ENCODE results near the gene PTHLH. TPM values are rescaled to one million over a fixed set of nuclear protein-coding genes. Genes with fewer than 3 reads are reported as not detected.

Gene PTHLH
- total RNA-seq, 1 experiment from 2014 or later: 0.35 TPM

- Histone ChIP-seq H4K20me1 (ENCODE audit: control insufficient read depth, insufficient read depth, insufficient read length) (no peaks in the 10 kb centered on the region), H2BK12ac (ENCODE audit: insufficient read length, low read depth, low read length) (no peak overlapping the region), H2BK15ac (ENCODE audit: low read depth, low read length) (no peak overlapping the region), H4K8ac (replicated peaks; ENCODE audit: insufficient read length, low read depth, low read length) (no peak overlapping the region), H2BK120ac (ENCODE audit: low read depth, low read length, poor library complexity, severe bottlenecking) (no peak overlapping the region), H3T11ph (ENCODE audit: low read length) (no peak overlapping the region), H2AK5ac (ENCODE audit: insufficient read length, low read length) (no peak overlapping the region), H3K23ac (ENCODE audit: insufficient read length, low read depth, low read length) (no peak overlapping the region), H4K5ac (ENCODE audit: insufficient read length, low read depth, low read length) (no peak overlapping the region), H2BK20ac (ENCODE audit: low read depth, low read length, poor library complexity, severe bottlenecking) (no peak overlapping the region), H3K4me2 (ENCODE audit: insufficient read depth, insufficient read length, low read length) (no peak overlapping the region), H2AFZ (ENCODE audit: low read length) (no peak overlapping the region), H3K4ac (ENCODE audit: low read depth, low read length) (no peak overlapping the region), H3K9ac (ENCODE audit: extremely low read depth, insufficient read length, low read length) (no peak overlapping the region), H3K4me1 (ENCODE audit: insufficient read depth, low read length) (no peaks in the 10 kb centered on the region), H3K27ac (ENCODE audit: insufficient read length, low read depth, low read length) (no peak overlapping the region), H3K9me3 (ENCODE audit: control insufficient read depth, low read depth, low read length) (no peaks in the 10 kb centered on the region), H3K79me2 (ENCODE audit: insufficient read depth, low read length) (no peaks in the 10 kb centered on the region), H2BK5ac (ENCODE audit: insufficient read length, low read length) (no peak overlapping the region), H3K79me1 (ENCODE audit: insufficient read depth, low read depth, low read length, poor library complexity, severe bottlenecking) (no peaks in the 10 kb centered on the region), H3K27me3 (ENCODE audit: insufficient read depth, low read length) (no peaks in the 10 kb centered on the region; the same call in 1 of the 2 replicates), H4K91ac (ENCODE audit: insufficient read length, low read depth, low read length) (no peak overlapping the region), H3K23me2 (ENCODE audit: insufficient read length, low read depth, low read length, poor library complexity, severe bottlenecking) (no peaks in the 10 kb centered on the region), H3K18ac (ENCODE audit: insufficient read length, low read depth, low read length) (no peak overlapping the region), H3K56ac (ENCODE audit: insufficient read length, low read depth, low read length) (no peak overlapping the region), H3K14ac (ENCODE audit: insufficient read depth, low read length) (no peak overlapping the region)
- no peak for DNase-seq
- Mint-ChIP-seq H3K4me1 (no peaks in the 10 kb centered on the region), H3K4me3 (no peak overlapping the region), H3K36me3 (ENCODE audit: insufficient read depth in 1 of 3, low read depth in 3 of 3) (peaks cover 0 to 4% (median 0%) of the 10 kb centered on the region in 3 experiments; a peak in 1 of 7 replicates), H3K9me3 (no peaks in the 10 kb centered on the region; a peak in 2 of 5 replicates), H3K27me3 (ENCODE audit: low read depth) (no peaks in the 10 kb centered on the region), H3K27ac (no peak overlapping the region)
- TF ChIP-seq CTCF (conservative IDR thresholded peaks at IDR 0.05): no peak
- WGBS (ENCODE audit: extremely low coverage, insufficient read length, low lambda C conversion rate): no CpG with 5 or more reads among the region's 2 CpGs
These were observed 34.8 kb downstream of the PTHLH start for GRCh38 chr12:27937768-27938167.

Data from H9 (cell line).